K562 (cell line): Measurements from ENCODE around the gene CFAP58. TPM values are rescaled to one million over a fixed set of nuclear protein-coding genes. Genes with fewer than 3 reads are reported as not detected.

Experiments used
- ATAC-seq: fragments of 200-7000 bp; cut with Tn5 transposase; 3 replicates; pipeline ENCODE4 v1.9.1; 2020; ENCODE audit warnings: moderate library complexity
- BruUV-seq: library from RNA; stranded (reverse); fragments of 400-500 nt; replicated peaks from 2 replicates; lab custom pipeline; 2021; lab: Mats Ljungman, UMichigan
- CTCF ChIA-PET: fragments of 300-600 bp; formaldehyde crosslinking; extraction: SDS; loops from one replicate; lab custom pipeline; 2021; ENCODE audit warnings: low intra/inter-chr PET ratio; lab: Yijun Ruan, JAX
- POLR2A ChIA-PET: fragments of 300-600, 350-650 bp; sonication (Branson Sonifier 250); formaldehyde crosslinking; extraction: SDS; loops from one replicate; lab custom pipeline; 2021; ENCODE audit warnings: antibody characterized with exemption, inconsistent platforms; lab: Yijun Ruan, JAX
- DNase-seq, 4 experiments: peaks; one replicate each; pipeline versions ENCODE4 v3.0.0 to v3.0.0-alpha.2; 2011 to 2018; ENCODE audit warnings: low spot score in 3 of 4, mixed read lengths in 3 of 4; ENCODE audit errors: extremely low read depth in 1 of 4
- FAIRE-seq: peaks from 2 replicates; lab custom pipeline; 2011; peaks lifted over from hg19 to GRCh38; lab: Jason Lieb, UNC
- H2AFZ ChIP-seq: 2 replicates; pipeline ENCODE4 v1.6.0; 2011; ENCODE audit warnings: low read depth, low read length, control low read depth, inconsistent platforms
- H3K27ac ChIP-seq: fragments of 200-600 bp; 3 replicates; pipeline ENCODE4 v1.8.0; 2011; ENCODE audit warnings: low read depth, mild to moderate bottlenecking, control low read depth, inconsistent platforms, low read length, moderate library complexity, mixed read lengths; ENCODE audit errors: extremely low read depth
- H3K27me3 ChIP-seq, 2 experiments: fragments of 300-600 bp in 1 of 2; 2 replicates in 1 of 2; 3 replicates in 1 of 2; pipeline versions ENCODE4 v1.6.0 to v1.8.0; 2011; ENCODE audit warnings: inconsistent platforms in 2 of 2, low read length in 2 of 2, mild to moderate bottlenecking in 1 of 2, mixed read lengths in 1 of 2, moderate library complexity in 1 of 2; ENCODE audit not compliant: control insufficient read depth in 2 of 2, insufficient read depth in 2 of 2
- H3K36me3 ChIP-seq: fragments of 300-600 bp; 3 replicates; pipeline ENCODE4 v1.8.0; 2011; ENCODE audit warnings: mild to moderate bottlenecking, low read length, inconsistent platforms; ENCODE audit not compliant: control insufficient read depth, insufficient read depth
- H3K4me1 ChIP-seq, 2 experiments: fragments of 200-600 bp in 1 of 2; replicated peaks in 1 of 2; 2 replicates in 1 of 2; 3 replicates in 1 of 2; pipeline versions ENCODE4 v1.5.1 to v1.8.0; 2011; ENCODE audit warnings: inconsistent platforms in 2 of 2, low read length in 2 of 2, mild to moderate bottlenecking in 1 of 2, mixed read lengths in 1 of 2, moderate library complexity in 1 of 2; ENCODE audit not compliant: control insufficient read depth in 2 of 2, insufficient read depth in 2 of 2
- H3K4me2 ChIP-seq: 2 replicates; pipeline ENCODE4 v1.6.1; 2011; ENCODE audit warnings: low read length, control low read depth, inconsistent platforms, mixed read lengths; ENCODE audit not compliant: insufficient read depth
- H3K4me3 ChIP-seq: fragments of 200-600 bp; sonication (generic), shearing (Covaris generic); 2 replicates; pipeline ENCODE4 v1.5.1; 2016; ENCODE audit warnings: control low read depth, inconsistent platforms
- H3K79me2 ChIP-seq: fragments of 200-600 bp; 3 replicates; pipeline ENCODE4 v1.8.0; 2011; ENCODE audit warnings: low read length, inconsistent platforms; ENCODE audit not compliant: control insufficient read depth, insufficient read depth
- H3K9ac ChIP-seq, 2 experiments: 2 replicates each; pipeline versions ENCODE4 v1.6.0 to v1.6.1; 2011; ENCODE audit warnings: low read depth in 2 of 2, low read length in 2 of 2, control low read depth in 1 of 2, inconsistent platforms in 1 of 2, mild to moderate bottlenecking in 1 of 2, mixed read lengths in 1 of 2; ENCODE audit not compliant: insufficient read depth in 1 of 2
- H3K9me1 ChIP-seq: one replicate; pipeline ENCODE4 v1.6.0; 2011; ENCODE audit warnings: inconsistent platforms, mild to moderate bottlenecking, low read length, moderate library complexity; ENCODE audit not compliant: control insufficient read depth, insufficient read depth
- H3K9me3 ChIP-seq: replicated peaks from 2 replicates; pipeline ENCODE4 v1.5.1; 2011; ENCODE audit warnings: low read depth, low read length, inconsistent platforms; ENCODE audit not compliant: control insufficient read depth, insufficient read depth
- H4K20me1 ChIP-seq: replicated peaks from 2 replicates; pipeline ENCODE4 v1.6.1; 2011; ENCODE audit warnings: low read length, inconsistent platforms, mixed read lengths; ENCODE audit not compliant: control insufficient read depth, insufficient read depth
- BHLHE40 ChIP-seq: IDR thresholded peaks from 2 replicates; pipeline ENCODE4 v1.6.1; 2011; ENCODE audit warnings: low read length, improper control_type of control experiment
- HDAC3 ChIP-seq: fragments of 450-650 bp; IDR thresholded peaks from 2 replicates; pipeline ENCODE4 v1.6.1; 2018; ENCODE audit warnings: borderline replicate concordance, mild to moderate bottlenecking, moderate library complexity; ENCODE audit not compliant: partially characterized antibody
- KDM5B ChIP-seq: fragments of 200-600 bp; sonication (generic); IDR thresholded peaks from 2 replicates; pipeline ENCODE4 v1.6.1; 2012; ENCODE audit warnings: low read depth, mild to moderate bottlenecking, moderate library complexity, low read length, control low read depth, inconsistent platforms; ENCODE audit not compliant: insufficient replicate concordance
- PML ChIP-seq: IDR thresholded peaks from 2 replicates; pipeline ENCODE4 v1.6.1; 2012; ENCODE audit warnings: low read length, inconsistent platforms
- PTRF ChIP-seq: fragments of 450-650 bp; IDR thresholded peaks from 2 replicates; pipeline ENCODE4 v1.6.1; 2016; ENCODE audit warnings: mild to moderate bottlenecking, missing genetic modification characterization, missing compliant biosample characterization
- SMAD3 ChIP-seq: fragments of 450-650 bp; formaldehyde crosslinking; conservative IDR thresholded peaks from 2 replicates; pipeline ENCODE4 v1.4.0; 2020; ENCODE audit warnings: mild to moderate bottlenecking
- SMARCA5 ChIP-seq: fragments of 450-650 bp; IDR thresholded peaks from 2 replicates; pipeline ENCODE4 v1.6.1; 2016
- XRCC5 ChIP-seq: fragments of 200-400 bp; formaldehyde crosslinking; IDR thresholded peaks from 2 replicates; pipeline ENCODE4 v1.6.1; 2017; ENCODE audit warnings: low read depth, mild to moderate bottlenecking, low read length
- ZNF133 ChIP-seq: fragments of 250-450 bp; sonication (Bioruptor Pico); IDR thresholded peaks from 2 replicates; pipeline ENCODE4 v1.4.0; 2020; ENCODE audit warnings: mild to moderate bottlenecking
- WGBS: fragments of 100-300 bp; shearing (Covaris generic); methylation state at CpG from one replicate; pipeline ENCODE4 v1.1.6; 2016; ENCODE audit warnings: low coverage, mixed read lengths; ENCODE audit not compliant: insufficient coverage; ENCODE audit errors: missing lambda C conversion rate; 5-methylcytosine and 5-hydroxymethylcytosine counted together
- in situ Hi-C: fragments of 300-500 bp; cut with MboI; formaldehyde crosslinking; loops from 4 replicates; pipeline ENCODE4 v1.15.0; 2018; ENCODE audit warnings: inconsistent platforms, mixed read lengths
- intact Hi-C: fragments of 100-400 bp; cut with micrococcal nuclease; formaldehyde crosslinking; loops from 2 replicates; pipeline ENCODE4 v1.14.2; 2022
- polyA plus RNA-seq, 8 experiments: library from polyadenylated mRNA; depleted of rRNA in 4 of 8; stranded (reverse) in 5 of 8; unstranded in 3 of 8; fragments of >200 nt; fragmentation: Nextera tagmentation in 2 of 8; fragmentation: Illumina TruSeq in 1 of 8; extraction: Ambion mirVana in 2 of 8; extraction: Trizol in 1 of 8; gene quantifications; 2 replicates each; pipeline versions ENCODE4 v1.2.1 to v1.2.3, GENCODE V29; 2011 to 2014; ENCODE audit warnings: inconsistent platforms in 1 of 8, missing spikeins in 1 of 8
- total RNA-seq, 7 experiments: library from RNA; depleted of rRNA in 6 of 7; stranded (reverse); fragments of >200 nt in 6 of 7; fragmentation: Illumina TruSeq in 2 of 7; extraction: Trizol in 2 of 7; gene quantifications; 2 replicates each; pipeline versions ENCODE4 v1.2.1 to v1.2.3, GENCODE V29; 2011 to 2021; ENCODE audit warnings: low replicate concordance in 1 of 7
- TF ChIP-seq, protein P1 (sequence below), 3 experiments: fragments of 200-800 bp in 1 of 3; sonication (Bioruptor generic) in 1 of 3; sonication (generic) in 1 of 3; formaldehyde crosslinking in 1 of 3; IDR thresholded peaks; 2 replicates each; pipeline versions ENCODE4 v1.6.1 to v1.8.0; 2016 to 2022; ENCODE audit warnings: mild to moderate bottlenecking in 2 of 3, missing compliant biosample characterization in 2 of 3, missing genetic modification characterization in 2 of 3, missing genetic modification reagents in 1 of 3
- TF ChIP-seq, protein P2 (sequence below): sonication (generic); formaldehyde crosslinking; IDR thresholded peaks from 2 replicates; pipeline ENCODE4 v1.8.1; 2023; ENCODE audit warnings: missing genetic modification reagents, mild to moderate bottlenecking, borderline replicate concordance
- TF ChIP-seq, protein P3 (sequence below): sonication (generic); formaldehyde crosslinking; IDR thresholded peaks from 2 replicates; pipeline ENCODE4 v1.8.1; 2023; ENCODE audit warnings: mild to moderate bottlenecking, missing genetic modification reagents

Gene CFAP58
- total and polyA plus RNA-seq, 9 of the 15 experiments (the other 6 are each of a cell fraction or from before 2014, with no cell fraction given): 0.08 to 2.0 (median 0.71) TPM

DNA sequence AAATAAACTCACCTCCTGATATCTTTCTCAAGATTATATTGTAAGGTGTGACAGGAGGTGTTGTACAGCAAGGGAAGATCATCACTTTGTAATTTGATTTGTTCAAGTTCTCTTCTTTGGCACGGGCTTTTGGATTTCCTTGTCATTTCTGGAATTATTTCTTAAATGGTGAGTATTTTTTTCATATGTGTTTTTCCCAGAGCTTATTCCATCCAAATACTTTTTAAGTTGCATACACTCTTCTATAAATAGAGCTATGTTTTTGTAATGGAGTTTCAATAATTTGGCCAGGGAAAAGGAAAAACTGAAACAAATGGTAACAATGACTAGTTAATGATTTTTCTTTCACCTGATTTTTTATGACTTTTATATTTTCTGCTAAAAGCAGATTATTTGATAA, 92.5 kb downstream of the CFAP58 start:
- no peaks in the 10 kb centered on the region for H4K20me1 ChIP-seq
- H3K9me1 ChIP-seq: no peaks in the 10 kb centered on the region
- WGBS: 0% methylated on average over 1 of the region's 1 CpG
- no peaks in the 10 kb centered on the region for H3K36me3 ChIP-seq
- DNase-seq (no peak), FAIRE-seq (no peak), ATAC-seq (no peak)
- no peak overlapping the region for H3K4me2 ChIP-seq
- H3K4me1 ChIP-seq: no peaks in the 10 kb centered on the region
- no TSS peak for BruUV-seq
- H3K4me3 ChIP-seq: no peak overlapping the region
- intact Hi-C loops (no loop called here), in situ Hi-C loops (no loop called here)
- POLR2A ChIA-PET: no interaction called here
- no peaks in the 10 kb centered on the region; a peak in 1 of 5 replicates for H3K27me3 ChIP-seq
- H2AFZ ChIP-seq: no peak overlapping the region
- H3K9ac ChIP-seq: no peak overlapping the region
- H3K27ac ChIP-seq: no peak overlapping the region
- H3K79me2 ChIP-seq: no peaks in the 10 kb centered on the region
- H3K9me3 ChIP-seq: no peaks in the 10 kb centered on the region
- CTCF ChIA-PET: no interaction called here
- TF ChIP-seq XRCC5: no peak
- TF ChIP-seq, protein P1, sequence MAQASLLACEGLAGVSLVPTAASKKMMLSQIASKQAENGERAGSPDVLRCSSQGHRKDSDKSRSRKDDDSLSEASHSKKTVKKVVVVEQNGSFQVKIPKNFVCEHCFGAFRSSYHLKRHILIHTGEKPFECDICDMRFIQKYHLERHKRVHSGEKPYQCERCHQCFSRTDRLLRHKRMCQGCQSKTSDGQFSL (CRISPR knock-in tag; IDR thresholded peaks at IDR 0.05): no peak
- TF ChIP-seq, protein P1 (tag; IDR thresholded peaks at IDR 0.05): no peak
- no peak for TF ChIP-seq KDM5B
- TF ChIP-seq, protein P2, sequence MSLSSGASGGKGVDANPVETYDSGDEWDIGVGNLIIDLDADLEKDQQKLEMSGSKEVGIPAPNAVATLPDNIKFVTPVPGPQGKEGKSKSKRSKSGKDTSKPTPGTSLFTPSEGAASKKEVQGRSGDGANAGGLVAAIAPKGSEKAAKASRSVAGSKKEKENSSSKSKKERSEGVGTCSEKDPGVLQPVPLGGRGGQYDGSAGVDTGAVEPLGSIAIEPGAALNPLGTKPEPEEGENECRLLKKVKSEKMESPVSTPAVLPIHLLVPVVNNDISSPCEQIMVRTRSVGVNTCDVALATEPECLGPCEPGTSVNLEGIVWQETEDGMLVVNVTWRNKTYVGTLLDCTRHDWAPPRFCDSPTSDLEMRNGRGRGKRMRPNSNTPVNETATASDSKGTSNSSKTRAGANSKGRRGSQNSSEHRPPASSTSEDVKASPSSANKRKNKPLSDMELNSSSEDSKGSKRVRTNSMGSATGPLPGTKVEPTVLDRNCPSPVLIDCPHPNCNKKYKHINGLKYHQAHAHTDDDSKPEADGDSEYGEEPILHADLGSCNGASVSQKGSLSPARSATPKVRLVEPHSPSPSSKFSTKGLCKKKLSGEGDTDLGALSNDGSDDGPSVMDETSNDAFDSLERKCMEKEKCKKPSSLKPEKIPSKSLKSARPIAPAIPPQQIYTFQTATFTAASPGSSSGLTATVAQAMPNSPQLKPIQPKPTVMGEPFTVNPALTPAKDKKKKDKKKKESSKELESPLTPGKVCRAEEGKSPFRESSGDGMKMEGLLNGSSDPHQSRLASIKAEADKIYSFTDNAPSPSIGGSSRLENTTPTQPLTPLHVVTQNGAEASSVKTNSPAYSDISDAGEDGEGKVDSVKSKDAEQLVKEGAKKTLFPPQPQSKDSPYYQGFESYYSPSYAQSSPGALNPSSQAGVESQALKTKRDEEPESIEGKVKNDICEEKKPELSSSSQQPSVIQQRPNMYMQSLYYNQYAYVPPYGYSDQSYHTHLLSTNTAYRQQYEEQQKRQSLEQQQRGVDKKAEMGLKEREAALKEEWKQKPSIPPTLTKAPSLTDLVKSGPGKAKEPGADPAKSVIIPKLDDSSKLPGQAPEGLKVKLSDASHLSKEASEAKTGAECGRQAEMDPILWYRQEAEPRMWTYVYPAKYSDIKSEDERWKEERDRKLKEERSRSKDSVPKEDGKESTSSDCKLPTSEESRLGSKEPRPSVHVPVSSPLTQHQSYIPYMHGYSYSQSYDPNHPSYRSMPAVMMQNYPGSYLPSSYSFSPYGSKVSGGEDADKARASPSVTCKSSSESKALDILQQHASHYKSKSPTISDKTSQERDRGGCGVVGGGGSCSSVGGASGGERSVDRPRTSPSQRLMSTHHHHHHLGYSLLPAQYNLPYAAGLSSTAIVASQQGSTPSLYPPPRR (CRISPR knock-in tag): no peak
- no peak for TF ChIP-seq PML
- no peak for TF ChIP-seq SMARCA5
- TF ChIP-seq, protein P3, sequence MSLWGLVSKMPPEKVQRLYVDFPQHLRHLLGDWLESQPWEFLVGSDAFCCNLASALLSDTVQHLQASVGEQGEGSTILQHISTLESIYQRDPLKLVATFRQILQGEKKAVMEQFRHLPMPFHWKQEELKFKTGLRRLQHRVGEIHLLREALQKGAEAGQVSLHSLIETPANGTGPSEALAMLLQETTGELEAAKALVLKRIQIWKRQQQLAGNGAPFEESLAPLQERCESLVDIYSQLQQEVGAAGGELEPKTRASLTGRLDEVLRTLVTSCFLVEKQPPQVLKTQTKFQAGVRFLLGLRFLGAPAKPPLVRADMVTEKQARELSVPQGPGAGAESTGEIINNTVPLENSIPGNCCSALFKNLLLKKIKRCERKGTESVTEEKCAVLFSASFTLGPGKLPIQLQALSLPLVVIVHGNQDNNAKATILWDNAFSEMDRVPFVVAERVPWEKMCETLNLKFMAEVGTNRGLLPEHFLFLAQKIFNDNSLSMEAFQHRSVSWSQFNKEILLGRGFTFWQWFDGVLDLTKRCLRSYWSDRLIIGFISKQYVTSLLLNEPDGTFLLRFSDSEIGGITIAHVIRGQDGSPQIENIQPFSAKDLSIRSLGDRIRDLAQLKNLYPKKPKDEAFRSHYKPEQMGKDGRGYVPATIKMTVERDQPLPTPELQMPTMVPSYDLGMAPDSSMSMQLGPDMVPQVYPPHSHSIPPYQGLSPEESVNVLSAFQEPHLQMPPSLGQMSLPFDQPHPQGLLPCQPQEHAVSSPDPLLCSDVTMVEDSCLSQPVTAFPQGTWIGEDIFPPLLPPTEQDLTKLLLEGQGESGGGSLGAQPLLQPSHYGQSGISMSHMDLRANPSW (CRISPR knock-in tag): no peak
- no peak for TF ChIP-seq ZNF133 (CRISPR knock-in tag)
- TF ChIP-seq PTRF (tag): no peak
- TF ChIP-seq HDAC3: no peak
- TF ChIP-seq BHLHE40: no peak
- TF ChIP-seq SMAD3 (CRISPR knock-in tag): no peak
